HEK293 (cell line): Measurements from ENCODE around the gene L3MBTL4.
A peak's percentile ranks its signal among the peaks of the same experiment; 100 is the strongest.

Experiments used
- CTCF ChIA-PET: fragments of 350-600 bp; formaldehyde crosslinking; extraction: SDS; loops from one replicate; lab custom pipeline; 2021; ENCODE audit warnings: antibody characterized with exemption; lab: Yijun Ruan, JAX
- POLR2A ChIA-PET: fragments of 300-600 bp; formaldehyde crosslinking; extraction: SDS; loops from one replicate; lab custom pipeline; 2020; ENCODE audit warnings: antibody characterized with exemption, inconsistent platforms; lab: Yijun Ruan, JAX
- H3K27ac ChIP-seq: fragments of 200-500 bp; sonication (Bioruptor generic); 2 replicates; pipeline ENCODE4 v1.5.1; 2014; ENCODE audit warnings: low read depth, low read length, control low read depth, inconsistent platforms; ENCODE audit errors: extremely low read depth
- H3K36me3 ChIP-seq, 2 experiments: fragments of 200-500 bp in 1 of 2; sonication (Bioruptor generic) in 1 of 2; 1 replicate in 1 of 2; 2 replicates in 1 of 2; pipeline ENCODE4 v1.5.1; 2014 to 2017; ENCODE audit warnings: inconsistent platforms in 2 of 2, low read length in 2 of 2; ENCODE audit not compliant: control insufficient read depth in 2 of 2, insufficient read depth in 1 of 2
- H3K4me1 ChIP-seq: fragments of 200-500 bp; sonication (Bioruptor generic); 2 replicates; pipeline ENCODE4 v1.5.1; 2014; ENCODE audit warnings: mild to moderate bottlenecking, low read length, inconsistent platforms; ENCODE audit not compliant: control insufficient read depth, insufficient read depth
- H3K4me3 ChIP-seq: 2 replicates; pipeline ENCODE4 v1.5.1; 2011; ENCODE audit warnings: low read depth, mild to moderate bottlenecking, control low read depth, low read length, moderate library complexity
- H3K9me3 ChIP-seq: fragments of 200-500 bp; sonication (Bioruptor generic); 2 replicates; pipeline ENCODE4 v1.5.1; 2014; ENCODE audit warnings: low read depth, low read length, inconsistent platforms; ENCODE audit not compliant: control insufficient read depth, insufficient read depth
- PRDM1 ChIP-seq: fragments of 450-650 bp; formaldehyde crosslinking; IDR thresholded peaks from 2 replicates; pipeline ENCODE4; 2016; ENCODE audit warnings: missing biosample characterization, missing genetic modification characterization
- REPIN1 ChIP-seq: fragments of 450-650 bp; formaldehyde crosslinking; IDR thresholded peaks from 2 replicates; pipeline ENCODE4 v1.5.1; 2017; ENCODE audit warnings: missing biosample characterization, missing genetic modification characterization, low read depth
- SALL2 ChIP-seq: fragments of 450-650 bp; formaldehyde crosslinking; IDR thresholded peaks from 2 replicates; pipeline ENCODE4 v1.5.0; 2017; ENCODE audit warnings: missing biosample characterization, mild to moderate bottlenecking, missing genetic modification characterization, borderline replicate concordance
- SETDB1 ChIP-seq: IDR thresholded peaks from one replicate; pipeline ENCODE4 v1.6.1; 2017; ENCODE audit warnings: mild to moderate bottlenecking, low read length, moderate library complexity, mixed read lengths; ENCODE audit not compliant: insufficient read length
- ZNF133 ChIP-seq: fragments of 450-650 bp; formaldehyde crosslinking; IDR thresholded peaks from 2 replicates; pipeline ENCODE4 v1.5.1; 2016; ENCODE audit warnings: missing biosample characterization, missing genetic modification characterization
- ZNF146 ChIP-seq: fragments of 450-650 bp; formaldehyde crosslinking; IDR thresholded peaks from 2 replicates; pipeline ENCODE4 v1.5.1; 2016; ENCODE audit warnings: missing biosample characterization, missing genetic modification characterization
- ZNF184 ChIP-seq: fragments of 450-650 bp; IDR thresholded peaks from 2 replicates; pipeline ENCODE4 v1.5.1; 2018; ENCODE audit warnings: missing biosample characterization, mild to moderate bottlenecking, missing genetic modification characterization
- ZNF274 ChIP-seq, 2 experiments: fragments of 200-500 bp in 1 of 2; fragments of 450-650 bp in 1 of 2; sonication (Bioruptor generic) in 1 of 2; formaldehyde crosslinking in 1 of 2; IDR thresholded peaks; 2 replicates each; pipeline versions ENCODE4 v1.5.1 to v1.6.1; 2014 to 2016; ENCODE audit warnings: borderline replicate concordance in 1 of 2, inconsistent platforms in 1 of 2, low read length in 1 of 2, missing biosample characterization in 1 of 2, missing genetic modification characterization in 1 of 2
- ZNF362 ChIP-seq: fragments of 450-650 bp; formaldehyde crosslinking; IDR thresholded peaks from 2 replicates; pipeline ENCODE4 v1.5.1; 2016; ENCODE audit warnings: missing biosample characterization, missing genetic modification characterization
- ZNF37A ChIP-seq: fragments of 450-650 bp; IDR thresholded peaks from 2 replicates; pipeline ENCODE4 v1.5.1; 2018; ENCODE audit warnings: missing biosample characterization, missing genetic modification characterization
- ZNF426 ChIP-seq: fragments of 450-650 bp; formaldehyde crosslinking; IDR thresholded peaks from 2 replicates; pipeline ENCODE4 v1.5.1; 2017; ENCODE audit warnings: missing biosample characterization, missing genetic modification characterization, mild to moderate bottlenecking, inconsistent platforms, moderate library complexity
- ZNF473 ChIP-seq: fragments of 450-650 bp; formaldehyde crosslinking; IDR thresholded peaks from 2 replicates; pipeline ENCODE4 v1.5.1; 2017; ENCODE audit warnings: missing biosample characterization, missing genetic modification characterization
- ZNF521 ChIP-seq: fragments of 450-650 bp; formaldehyde crosslinking; IDR thresholded peaks from 2 replicates; pipeline ENCODE4 v1.5.1; 2017; ENCODE audit warnings: missing biosample characterization, mild to moderate bottlenecking, missing genetic modification characterization
- ZNF558 ChIP-seq: fragments of 450-650 bp; formaldehyde crosslinking; IDR thresholded peaks from 2 replicates; pipeline ENCODE4 v1.5.1; 2016; ENCODE audit warnings: missing biosample characterization, missing genetic modification characterization
- ZNF560 ChIP-seq: fragments of 450-650 bp; formaldehyde crosslinking; IDR thresholded peaks from 2 replicates; pipeline ENCODE4 v1.5.1; 2017; ENCODE audit warnings: missing biosample characterization, missing genetic modification characterization, borderline replicate concordance
- ZNF629 ChIP-seq: fragments of 450-650 bp; formaldehyde crosslinking; IDR thresholded peaks from 2 replicates; pipeline ENCODE4 v1.5.1; 2017; ENCODE audit warnings: missing biosample characterization, missing genetic modification characterization
- ZNF639 ChIP-seq: fragments of 450-650 bp; formaldehyde crosslinking; IDR thresholded peaks from 2 replicates; pipeline ENCODE4 v1.5.1; 2016; ENCODE audit warnings: missing biosample characterization, missing genetic modification characterization
- TF ChIP-seq, protein P1 (sequence below): fragments of 450-650 bp; formaldehyde crosslinking; IDR thresholded peaks from 2 replicates; pipeline ENCODE4 v1.5.1; 2016; ENCODE audit warnings: missing biosample characterization, missing genetic modification characterization

The L3MBTL4 gene

GRCh38 chr18:6396276-6396675 lies 18.4 kb downstream of the L3MBTL4 start:
- H3K36me3 ChIP-seq = no peaks in the 10 kb centered on the region; a peak in 1 of 3 replicates
- no peaks in the 10 kb centered on the region for H3K9me3 ChIP-seq
- CTCF ChIA-PET = interaction anchor here (1.4 kb wide), 1 partner anchor 86 kb away, joined by 3 read pairs; no protein-coding TSS in a partner anchor
- no peak overlapping the region for H3K27ac ChIP-seq
- TF ChIP-seq ZNF639 (tag by site-specific recombination) (no peak), ZNF37A (no peak), ZNF521 (tag by site-specific recombination) (no peak), ZNF146 (tag by site-specific recombination) (no peak), REPIN1 (no peak), ZNF558 (tag by site-specific recombination) (no peak), SALL2 (tag by site-specific recombination) (no peak), ZNF473 (tag by site-specific recombination) (no peak), ZNF426 (no peak), ZNF362 (tag by site-specific recombination) (no peak), ZNF560 (tag by site-specific recombination) (no peak), ZNF629 (tag by site-specific recombination) (no peak)
- TF ChIP-seq, protein P1, sequence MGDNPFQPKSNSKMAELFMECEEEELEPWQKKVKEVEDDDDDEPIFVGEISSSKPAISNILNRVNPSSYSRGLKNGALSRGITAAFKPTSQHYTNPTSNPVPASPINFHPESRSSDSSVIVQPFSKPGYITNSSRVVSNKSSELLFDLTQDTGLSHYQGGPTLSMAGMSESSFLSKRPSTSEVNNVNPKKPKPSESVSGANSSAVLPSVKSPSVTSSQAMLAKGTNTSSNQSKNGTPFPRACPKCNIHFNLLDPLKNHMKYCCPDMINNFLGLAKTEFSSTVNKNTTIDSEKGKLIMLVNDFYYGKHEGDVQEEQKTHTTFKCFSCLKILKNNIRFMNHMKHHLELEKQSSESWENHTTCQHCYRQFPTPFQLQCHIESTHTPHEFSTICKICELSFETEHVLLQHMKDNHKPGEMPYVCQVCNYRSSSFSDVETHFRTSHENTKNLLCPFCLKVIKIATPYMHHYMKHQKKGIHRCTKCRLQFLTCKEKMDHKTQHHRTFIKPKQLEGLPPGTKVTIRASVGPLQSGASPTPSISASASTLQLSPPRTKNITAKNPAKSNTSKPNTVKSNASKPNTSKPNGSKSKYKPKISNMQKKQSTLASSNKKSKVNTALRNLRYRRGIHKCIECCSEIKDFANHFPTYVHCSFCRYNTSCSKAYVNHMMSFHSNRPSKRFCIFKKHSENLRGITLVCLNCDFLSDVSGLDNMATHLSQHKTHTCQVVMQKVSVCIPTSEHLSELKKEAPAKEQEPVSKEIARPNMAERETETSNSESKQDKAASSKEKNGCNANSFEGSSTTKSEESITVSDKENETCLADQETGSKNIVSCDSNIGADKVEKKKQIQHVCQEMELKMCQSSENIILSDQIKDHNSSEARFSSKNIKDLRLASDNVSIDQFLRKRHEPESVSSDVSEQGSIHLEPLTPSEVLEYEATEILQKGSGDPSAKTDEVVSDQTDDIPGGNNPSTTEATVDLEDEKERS (tag by site-specific recombination) = no peak
- peaks cover 5% of the 10 kb centered on the region; the same call in 1 of the 2 replicates for H3K4me1 ChIP-seq
- no peak overlapping the region for H3K4me3 ChIP-seq
- POLR2A ChIA-PET = no interaction called here

DNA sequence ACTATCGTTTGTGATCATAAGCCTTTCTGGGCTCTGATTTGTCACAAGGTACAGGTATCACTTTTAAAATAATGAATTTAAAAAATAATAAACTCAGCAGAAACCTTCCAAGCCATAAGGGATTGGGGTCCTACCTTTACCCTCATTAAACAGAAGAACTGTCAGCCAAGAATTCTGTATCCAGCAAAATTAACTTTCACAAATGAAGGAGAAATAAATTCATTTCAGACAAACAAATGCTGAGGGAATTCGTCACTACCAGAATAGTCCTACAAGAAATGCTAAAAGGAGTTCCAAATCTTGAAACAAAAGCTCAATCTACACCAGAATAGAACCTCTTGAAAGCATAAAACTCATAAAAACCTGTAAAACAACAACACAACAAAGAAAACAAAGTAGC lies 25.7 kb downstream of the L3MBTL4 start:
- Histone ChIP-seq H3K36me3 (no peaks in the 10 kb centered on the region), H3K9me3 (no peaks in the 10 kb centered on the region; the same call in 1 of the 2 replicates), H3K4me3 (no peak overlapping the region), H3K27ac (no peak overlapping the region), H3K4me1 (no peaks in the 10 kb centered on the region)
- POLR2A ChIA-PET = no interaction called here
- CTCF ChIA-PET = no interaction called here
- TF ChIP-seq SETDB1 (peak; percentile 69), ZNF274 (IDR thresholded peaks at IDR 0.05; ENCODE audit: low read length) (no peak), ZNF274 (tag by site-specific recombination; IDR thresholded peaks at IDR 0.05; ENCODE audit: borderline replicate concordance) (no peak)

- Histone ChIP-seq H3K27ac (no peak overlapping the region), H3K36me3 (no peaks in the 10 kb centered on the region), H3K9me3 (no peaks in the 10 kb centered on the region), H3K4me3 (no peak overlapping the region), H3K4me1 (no peaks in the 10 kb centered on the region)
- no peak for TF ChIP-seq ZNF184
- no peak for TF ChIP-seq ZNF133 (tag by site-specific recombination)
- TF ChIP-seq ZNF362 (tag by site-specific recombination) = no peak
- TF ChIP-seq PRDM1 (tag by site-specific recombination) = no peak
- ChIA-PET CTCF (no interaction called here), POLR2A (no interaction called here)
These were observed 31.7 kb downstream of the L3MBTL4 start for GRCh38 chr18:6382963-6383362.
